Measurements from ENCODE around the gene PI4KA. TPM values are rescaled to one million over a fixed set of nuclear protein-coding genes. Genes with fewer than 3 reads are reported as not detected.
"Not testable (repeated sequence)": the region's sequence is repeated elsewhere in the genome, so short reads cannot be mapped to it uniquely, and the experiment has no call there.

PI4KA gene
- total and polyA plus RNA-seq, 2 donors (not counting 1 experiment from before 2014, with no cell fraction given), result 26.4 to 40.6 TPM

DNA sequence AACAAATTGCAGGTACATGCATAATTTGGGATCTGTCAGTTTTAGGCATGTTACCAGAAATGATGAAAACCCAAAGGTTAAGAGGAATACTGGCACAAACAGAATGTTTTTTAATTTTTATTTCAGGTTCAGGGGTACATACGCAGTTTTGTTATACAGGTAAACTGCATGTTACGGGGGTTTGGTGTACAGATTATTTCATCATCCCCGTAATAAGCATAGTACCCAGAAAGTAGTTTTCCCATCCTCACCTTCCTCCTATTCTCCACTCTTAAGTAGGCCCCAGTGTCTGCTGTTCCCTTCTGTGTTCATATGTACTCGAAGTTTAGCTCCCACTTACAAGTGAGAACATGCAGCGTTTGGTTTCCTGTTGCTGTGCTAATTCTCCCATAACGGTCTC lies 33.0 kb downstream of the PI4KA start:
- Histone ChIP-seq H2AFZ (ENCODE audit: low read length) (no peak overlapping the region), H3K27ac (ENCODE audit: insufficient read depth, low read length) (no peak overlapping the region), H3K4me2 (ENCODE audit: extremely low read depth, insufficient read depth, low read length) (no peak overlapping the region), H3K9ac (ENCODE audit: insufficient read depth, low read length) (no peak overlapping the region), H4K20me1 (ENCODE audit: control insufficient read depth, extremely low read depth, insufficient read depth, low read length) (no peaks in the 10 kb centered on the region), H3K4me1 (ENCODE audit: control insufficient read depth, extremely low read depth, insufficient read depth, low read length) (no peaks in the 10 kb centered on the region), H3K79me2 (ENCODE audit: control insufficient read depth, insufficient read depth, low read length) (no peaks in the 10 kb centered on the region), H3K27me3 (ENCODE audit: control insufficient read depth, insufficient read depth, low read length) (no peaks in the 10 kb centered on the region), H3K9me3 (ENCODE audit: control insufficient read depth, insufficient read depth, low read depth, low read length) (no peaks in the 10 kb centered on the region), H3K4me3 (replicated peaks in 1 of 4; ENCODE audit: control extremely low read depth in 1 of 4, insufficient read depth in 1 of 4, low read depth in 3 of 4, low read length in 4 of 4) (no peak overlapping the region), H3K36me3 (ENCODE audit: control insufficient read depth, insufficient read depth, low read length) (no peaks in the 10 kb centered on the region)
- TF ChIP-seq, protein P1, sequence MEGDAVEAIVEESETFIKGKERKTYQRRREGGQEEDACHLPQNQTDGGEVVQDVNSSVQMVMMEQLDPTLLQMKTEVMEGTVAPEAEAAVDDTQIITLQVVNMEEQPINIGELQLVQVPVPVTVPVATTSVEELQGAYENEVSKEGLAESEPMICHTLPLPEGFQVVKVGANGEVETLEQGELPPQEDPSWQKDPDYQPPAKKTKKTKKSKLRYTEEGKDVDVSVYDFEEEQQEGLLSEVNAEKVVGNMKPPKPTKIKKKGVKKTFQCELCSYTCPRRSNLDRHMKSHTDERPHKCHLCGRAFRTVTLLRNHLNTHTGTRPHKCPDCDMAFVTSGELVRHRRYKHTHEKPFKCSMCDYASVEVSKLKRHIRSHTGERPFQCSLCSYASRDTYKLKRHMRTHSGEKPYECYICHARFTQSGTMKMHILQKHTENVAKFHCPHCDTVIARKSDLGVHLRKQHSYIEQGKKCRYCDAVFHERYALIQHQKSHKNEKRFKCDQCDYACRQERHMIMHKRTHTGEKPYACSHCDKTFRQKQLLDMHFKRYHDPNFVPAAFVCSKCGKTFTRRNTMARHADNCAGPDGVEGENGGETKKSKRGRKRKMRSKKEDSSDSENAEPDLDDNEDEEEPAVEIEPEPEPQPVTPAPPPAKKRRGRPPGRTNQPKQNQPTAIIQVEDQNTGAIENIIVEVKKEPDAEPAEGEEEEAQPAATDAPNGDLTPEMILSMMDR (conservative IDR thresholded peaks at IDR 0.05 in 1 of 2, IDR thresholded peaks at IDR 0.05 in 1 of 2; ENCODE audit: low read depth in 1 of 2, low read length in 2 of 2), result no peak
- TF ChIP-seq EZH2 (IDR thresholded peaks at IDR 0.05; ENCODE audit: low read length, missing control alignments), result no peak
- no peak for DNase-seq (ENCODE audit: low read depth in 2 of 2)

DNA sequence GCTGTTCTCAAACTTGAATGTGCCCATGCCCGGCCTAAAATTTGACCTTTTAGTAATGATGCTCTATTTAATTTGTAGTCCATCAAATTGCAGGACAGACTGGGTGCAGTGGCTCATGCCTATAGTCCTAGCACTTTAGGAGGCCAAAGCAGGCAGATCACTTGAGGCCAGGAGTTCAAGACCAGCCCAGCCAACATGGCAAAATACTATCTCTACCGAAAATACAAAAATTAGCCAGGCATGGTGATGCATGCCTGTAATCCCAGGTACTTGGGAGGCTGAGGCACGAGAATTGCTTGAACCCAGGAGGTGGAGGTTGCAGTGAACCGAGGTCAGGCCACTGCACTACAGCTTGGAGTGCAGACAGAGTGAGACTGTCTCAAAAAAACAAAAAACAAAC lies 33.4 kb downstream of the PI4KA start:
- not testable (repeated sequence) for H3K4me2 ChIP-seq (ENCODE audit: extremely low read depth, insufficient read depth, low read length); H3K27me3 ChIP-seq (ENCODE audit: control insufficient read depth, insufficient read depth, low read length); H2AFZ ChIP-seq (ENCODE audit: low read length); H3K27ac ChIP-seq (ENCODE audit: insufficient read depth, low read length); H3K9me3 ChIP-seq (ENCODE audit: control insufficient read depth, insufficient read depth, low read depth, low read length); H3K9ac ChIP-seq (ENCODE audit: insufficient read depth, low read length); H3K36me3 ChIP-seq (ENCODE audit: control insufficient read depth, insufficient read depth, low read length); H3K4me1 ChIP-seq (ENCODE audit: control insufficient read depth, extremely low read depth, insufficient read depth, low read length); H3K4me3 ChIP-seq (replicated peaks in 1 of 4; ENCODE audit: control extremely low read depth in 1 of 4, insufficient read depth in 1 of 4, low read depth in 3 of 4, low read length in 4 of 4); DNase-seq (ENCODE audit: low read depth in 2 of 2); H3K79me2 ChIP-seq (ENCODE audit: control insufficient read depth, insufficient read depth, low read length); H4K20me1 ChIP-seq (ENCODE audit: control insufficient read depth, extremely low read depth, insufficient read depth, low read length)

DNA sequence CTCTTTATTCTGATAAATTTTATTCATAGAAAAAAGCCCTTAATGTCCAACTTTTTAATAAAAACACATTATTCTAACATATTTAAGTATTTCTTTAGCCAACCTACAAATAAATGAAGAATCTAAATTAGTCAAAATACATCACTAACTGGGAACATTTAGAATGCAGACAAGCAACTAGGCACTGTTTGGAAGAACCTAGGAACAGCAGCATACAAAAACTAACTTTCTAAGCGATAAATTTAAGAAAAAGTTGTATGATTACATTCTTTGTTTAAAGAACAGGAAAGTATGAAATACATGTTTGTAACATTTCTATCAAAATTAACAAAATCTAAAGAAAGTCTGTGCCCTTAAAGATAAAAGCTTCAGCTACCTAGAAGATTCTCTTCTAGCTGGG lies 35.3 kb downstream of the PI4KA start:
- Histone ChIP-seq H3K9me3 (ENCODE audit: control insufficient read depth, insufficient read depth, low read depth, low read length) (no peaks in the 10 kb centered on the region), H2AFZ (ENCODE audit: low read length) (no peak overlapping the region), H3K9ac (ENCODE audit: insufficient read depth, low read length) (no peak overlapping the region), H3K27ac (ENCODE audit: insufficient read depth, low read length) (no peak overlapping the region), H4K20me1 (ENCODE audit: control insufficient read depth, extremely low read depth, insufficient read depth, low read length) (no peaks in the 10 kb centered on the region), H3K27me3 (ENCODE audit: control insufficient read depth, insufficient read depth, low read length) (no peaks in the 10 kb centered on the region), H3K79me2 (ENCODE audit: control insufficient read depth, insufficient read depth, low read length) (no peaks in the 10 kb centered on the region), H3K4me2 (ENCODE audit: extremely low read depth, insufficient read depth, low read length) (no peak overlapping the region), H3K4me3 (replicated peaks in 1 of 4; ENCODE audit: control extremely low read depth in 1 of 4, insufficient read depth in 1 of 4, low read depth in 3 of 4, low read length in 4 of 4) (no peak overlapping the region), H3K36me3 (ENCODE audit: control insufficient read depth, insufficient read depth, low read length) (peaks cover 4% of the 10 kb centered on the region), H3K4me1 (ENCODE audit: control insufficient read depth, extremely low read depth, insufficient read depth, low read length) (no peaks in the 10 kb centered on the region)
- no peak for DNase-seq (ENCODE audit: low read depth in 2 of 2)
- TF ChIP-seq, protein P1 (conservative IDR thresholded peaks at IDR 0.05 in 1 of 2, IDR thresholded peaks at IDR 0.05 in 1 of 2; ENCODE audit: low read depth in 1 of 2, low read length in 2 of 2), result no peak
- no peak for TF ChIP-seq EZH2 (IDR thresholded peaks at IDR 0.05; ENCODE audit: low read length, missing control alignments)
